ENCODE measurements around the gene RFTN1. TPM values are rescaled to one million over a fixed set of nuclear protein-coding genes. Genes with fewer than 3 reads are reported as not detected.

Gene RFTN1
- total RNA-seq, 1 donor from 2014 or later = 0.96 TPM

GRCh38 chr3:16386561-16386960, 126.9 kb downstream of the RFTN1 start:
- Mint-ChIP-seq H3K36me3 (ENCODE audit: insufficient read depth) (no peaks in the 10 kb centered on the region), H3K4me3 (ENCODE audit: low read depth) (no peak overlapping the region), H3K27me3 (peaks cover 12% of the 10 kb centered on the region), H3K4me1 (ENCODE audit: low read depth) (no peaks in the 10 kb centered on the region), H3K9me3 (ENCODE audit: low read depth) (no peaks in the 10 kb centered on the region), H3K27ac (no peak overlapping the region)
- no peak for TF ChIP-seq CTCF (IDR thresholded peaks at IDR 0.05; ENCODE audit: unreplicated experiment)
- no peak for DNase-seq (ENCODE audit: low spot score, unreplicated experiment)

GRCh38 chr3:16385151-16385550, 128.3 kb downstream of the RFTN1 start:
- DNase-seq (ENCODE audit: low spot score, unreplicated experiment) = no peak
- Mint-ChIP-seq H3K27me3 (peaks cover 9% of the 10 kb centered on the region), H3K27ac (no peak overlapping the region), H3K36me3 (ENCODE audit: insufficient read depth) (no peaks in the 10 kb centered on the region), H3K9me3 (ENCODE audit: low read depth) (no peaks in the 10 kb centered on the region), H3K4me3 (ENCODE audit: low read depth) (no peak overlapping the region), H3K4me1 (ENCODE audit: low read depth) (no peaks in the 10 kb centered on the region)
- no peak for TF ChIP-seq CTCF (IDR thresholded peaks at IDR 0.05; ENCODE audit: unreplicated experiment)

GRCh38 chr3:16383864-16384263, 129.6 kb downstream of the RFTN1 start:
- H3K27ac Mint-ChIP-seq = no peak overlapping the region
- peaks cover 9% of the 10 kb centered on the region for H3K27me3 Mint-ChIP-seq
- no peaks in the 10 kb centered on the region for H3K4me1 Mint-ChIP-seq (ENCODE audit: low read depth)
- no peaks in the 10 kb centered on the region for H3K36me3 Mint-ChIP-seq (ENCODE audit: insufficient read depth)
- H3K4me3 Mint-ChIP-seq (ENCODE audit: low read depth) = no peak overlapping the region
- TF ChIP-seq CTCF (IDR thresholded peaks at IDR 0.05; ENCODE audit: unreplicated experiment) = no peak
- H3K9me3 Mint-ChIP-seq (ENCODE audit: low read depth) = no peaks in the 10 kb centered on the region
- no peak for DNase-seq (ENCODE audit: low spot score, unreplicated experiment)

- TF ChIP-seq CTCF (IDR thresholded peaks at IDR 0.05; ENCODE audit: unreplicated experiment) = no peak
- peaks cover 2% of the 10 kb centered on the region for H3K9me3 Mint-ChIP-seq (ENCODE audit: low read depth)
- H3K27me3 Mint-ChIP-seq = peaks cover 8% of the 10 kb centered on the region
- H3K27ac Mint-ChIP-seq = no peak overlapping the region
- no peak overlapping the region for H3K4me3 Mint-ChIP-seq (ENCODE audit: low read depth)
- H3K36me3 Mint-ChIP-seq (ENCODE audit: insufficient read depth) = no peaks in the 10 kb centered on the region
- H3K4me1 Mint-ChIP-seq (ENCODE audit: low read depth) = no peaks in the 10 kb centered on the region
- DNase-seq (ENCODE audit: low spot score, unreplicated experiment) = no peak
Measured at GRCh38 chr3:16382845-16383244, 130.7 kb downstream of the RFTN1 start.

- no peaks in the 10 kb centered on the region for H3K4me1 Mint-ChIP-seq (ENCODE audit: low read depth)
- peaks cover 2% of the 10 kb centered on the region for H3K27me3 Mint-ChIP-seq
- no peak for DNase-seq (ENCODE audit: low spot score, unreplicated experiment)
- no peaks in the 10 kb centered on the region for H3K36me3 Mint-ChIP-seq (ENCODE audit: insufficient read depth)
- TF ChIP-seq CTCF (IDR thresholded peaks at IDR 0.05; ENCODE audit: unreplicated experiment) = no peak
- H3K4me3 Mint-ChIP-seq (ENCODE audit: low read depth) = no peak overlapping the region
- peaks cover 4% of the 10 kb centered on the region for H3K9me3 Mint-ChIP-seq (ENCODE audit: low read depth)
- no peak overlapping the region for H3K27ac Mint-ChIP-seq
Measured at GRCh38 chr3:16381426-16381825, 132.1 kb downstream of the RFTN1 start.
